HepG2 (cell line): ENCODE results near the gene TAF1B.

Source experiments
- MYNN ChIP-seq: sonication (generic); formaldehyde crosslinking; IDR thresholded peaks from 2 replicates; pipeline ENCODE4 v1.4.0; 2020; ENCODE audit warnings: mild to moderate bottlenecking, low read depth, missing genetic modification reagents
- POLR2AphosphoS2 ChIP-seq: IDR thresholded peaks from 2 replicates; pipeline ENCODE4 v1.6.1; 2011; ENCODE audit warnings: low read depth, low read length, improper control_type of control experiment
- TAF1 ChIP-seq: sonication (generic); formaldehyde crosslinking; IDR thresholded peaks from 2 replicates; pipeline ENCODE4 v1.4.0; 2020; ENCODE audit warnings: missing genetic modification reagents
- ZNF460 ChIP-seq: sonication (generic); formaldehyde crosslinking; IDR thresholded peaks from 2 replicates; pipeline ENCODE4 v1.5.1; 2020; ENCODE audit warnings: missing genetic modification reagents, mild to moderate bottlenecking, borderline replicate concordance

GRCh38 chr2:9799011-9799596 is 44.2 kb upstream of the TAF1B start:
- TF ChIP-seq MYNN (CRISPR knock-in tag) (no peak), POLR2AphosphoS2 (no peak), ZNF460 (no peak), TAF1 (CRISPR knock-in tag) (no peak)
